Measurements from ENCODE around the gene GRIPAP1.
"Not testable (repeated sequence)": the region's sequence is repeated elsewhere in the genome, so short reads cannot be mapped to it uniquely, and the experiment has no call there.

GRIPAP1 gene

DNA sequence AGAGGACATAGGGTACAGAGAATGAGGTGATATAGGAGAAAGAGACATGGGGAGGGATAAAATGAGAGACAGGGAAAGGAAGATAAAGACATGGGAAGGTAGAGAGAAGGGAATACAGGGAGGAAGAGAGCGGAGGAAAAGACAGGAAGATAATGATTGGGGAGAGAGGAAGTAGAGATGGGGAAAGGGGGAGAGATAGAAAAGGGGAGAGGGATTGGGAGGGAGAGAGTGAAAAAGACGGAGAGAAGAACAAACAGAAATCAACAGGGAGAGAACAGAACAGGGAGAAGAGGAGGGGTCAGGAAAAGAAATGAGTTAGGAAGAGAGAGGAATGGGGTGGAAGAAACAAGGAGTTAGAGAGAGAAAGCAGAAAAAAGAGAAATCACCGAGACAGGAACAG is 4.6 kb downstream of the GRIPAP1 start:
- no peak for DNase-seq (ENCODE audit: low spot score)

DNA sequence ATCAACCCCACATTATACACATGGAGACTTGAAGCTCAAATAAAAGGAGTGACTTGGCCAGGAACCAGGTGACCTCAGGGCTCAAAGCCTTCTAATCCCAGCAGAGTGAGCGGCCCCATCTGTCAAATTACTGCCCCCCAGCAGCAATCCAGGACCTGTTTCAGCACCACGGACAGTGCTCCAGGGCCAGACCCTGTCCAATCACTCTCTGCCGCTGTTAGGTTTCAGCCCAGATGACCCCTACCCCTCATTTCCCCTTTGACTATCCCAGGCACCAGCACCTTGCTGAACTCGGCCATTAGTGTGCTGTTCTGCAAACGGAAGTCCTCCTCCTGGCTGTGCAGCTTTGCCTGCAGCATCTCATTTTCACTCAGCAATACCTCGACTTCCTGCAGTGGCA is 5.1 kb downstream of the GRIPAP1 start:
- DNase-seq (ENCODE audit: low spot score), result no peak

DNA sequence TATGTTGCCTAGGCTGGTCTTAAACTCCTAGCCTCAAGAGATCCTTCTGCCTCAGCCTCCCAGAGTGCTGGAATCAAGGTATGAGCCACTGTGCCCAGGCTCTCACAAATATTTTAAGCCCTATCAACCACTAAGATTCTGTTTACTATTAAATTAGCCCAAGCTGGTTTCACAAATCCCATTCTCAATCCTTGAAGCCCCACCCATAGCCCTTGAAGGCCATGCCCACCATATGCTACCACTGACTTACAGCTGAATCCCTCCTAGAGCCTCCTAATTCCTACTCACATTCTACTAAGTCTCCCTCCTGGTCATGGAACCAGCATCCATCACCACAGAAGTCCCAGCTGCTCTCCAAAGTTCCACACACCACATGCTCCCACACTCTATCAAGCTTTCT is 9.7 kb downstream of the GRIPAP1 start:
- no peak for DNase-seq (ENCODE audit: low spot score)

DNA sequence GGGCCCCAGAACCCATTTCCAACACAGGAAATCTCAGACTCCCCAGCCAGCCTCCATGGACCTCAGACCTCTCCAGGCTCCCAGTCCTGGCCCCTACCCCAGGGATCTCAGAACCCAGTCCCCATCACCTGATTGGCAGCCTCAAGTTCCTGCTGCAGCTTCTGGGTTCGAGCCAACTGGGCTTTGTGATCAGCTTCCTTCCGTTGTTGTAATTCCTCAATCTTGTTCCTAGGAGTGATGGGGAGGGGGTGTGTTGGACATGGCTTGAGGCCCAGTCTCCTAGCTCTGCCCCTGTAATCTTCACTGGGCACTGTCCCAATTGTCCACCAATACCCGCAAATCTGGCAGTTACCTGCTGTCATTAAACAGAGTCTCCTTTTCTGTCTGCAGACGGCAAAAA is 12.6 kb downstream of the GRIPAP1 start:
- no peak for DNase-seq (ENCODE audit: low spot score)

DNA sequence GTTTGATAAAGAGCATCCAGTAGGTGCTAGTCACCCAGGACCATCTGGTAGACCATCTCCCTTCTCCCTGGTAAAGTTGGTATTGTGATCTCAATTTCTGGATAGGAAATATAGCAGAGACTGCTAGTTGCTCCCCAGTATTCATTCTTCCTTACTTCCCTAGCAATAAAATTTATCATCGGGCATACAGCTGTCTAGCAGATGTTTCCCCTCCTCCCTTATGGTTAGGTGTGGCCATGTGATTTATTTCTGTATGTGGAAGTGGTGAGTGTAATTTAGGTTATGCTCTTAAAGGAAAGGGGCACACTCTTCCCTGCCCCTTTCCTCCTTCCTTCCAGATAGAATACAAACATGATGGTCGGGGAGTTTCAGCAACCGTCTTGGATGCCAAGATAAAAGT is 18.2 kb downstream of the GRIPAP1 start:
- no peak for DNase-seq (ENCODE audit: low spot score)

DNA sequence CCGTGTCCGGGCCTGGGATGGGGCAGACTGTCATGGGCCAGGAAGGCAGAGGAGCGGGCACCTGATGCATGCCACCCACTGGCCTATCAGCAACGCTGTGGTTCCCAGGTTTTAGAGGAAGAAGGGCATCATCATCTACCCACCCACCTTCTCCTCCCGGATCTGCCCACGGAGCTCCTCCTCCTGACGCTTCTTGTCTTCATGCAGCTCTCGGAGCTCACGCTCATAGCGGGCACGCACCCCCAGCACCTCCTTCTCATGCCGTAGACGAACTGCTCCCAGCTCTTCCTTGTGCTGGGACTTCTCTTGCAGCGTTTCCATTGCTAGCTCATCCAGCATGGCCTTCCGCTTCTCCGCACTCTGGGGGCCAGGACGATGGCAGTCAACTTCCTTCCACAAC is 19.0 kb downstream of the GRIPAP1 start:
- no peak for DNase-seq (ENCODE audit: low spot score)

DNA sequence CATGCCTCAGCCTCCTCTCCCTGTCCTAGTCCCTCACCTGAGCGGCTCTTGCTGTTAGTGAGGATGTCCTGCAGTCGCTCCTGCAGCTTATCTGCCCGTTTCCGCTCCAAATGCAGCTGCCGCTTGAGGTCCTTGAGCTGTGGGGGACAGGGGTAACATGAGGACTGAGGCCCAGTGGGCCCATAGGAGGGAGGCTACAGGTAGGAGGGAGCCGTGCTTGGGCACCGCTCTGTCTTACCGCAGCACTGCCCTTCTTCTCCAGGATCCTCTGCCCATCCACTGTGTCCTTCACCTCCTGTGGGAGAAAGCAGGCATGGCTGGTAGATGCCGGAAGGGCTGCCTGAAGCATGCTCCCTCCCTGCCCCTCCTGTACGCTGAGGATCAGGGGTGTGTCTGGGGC is 20.9 kb downstream of the GRIPAP1 start:
- no peak for DNase-seq (ENCODE audit: low spot score)

DNA sequence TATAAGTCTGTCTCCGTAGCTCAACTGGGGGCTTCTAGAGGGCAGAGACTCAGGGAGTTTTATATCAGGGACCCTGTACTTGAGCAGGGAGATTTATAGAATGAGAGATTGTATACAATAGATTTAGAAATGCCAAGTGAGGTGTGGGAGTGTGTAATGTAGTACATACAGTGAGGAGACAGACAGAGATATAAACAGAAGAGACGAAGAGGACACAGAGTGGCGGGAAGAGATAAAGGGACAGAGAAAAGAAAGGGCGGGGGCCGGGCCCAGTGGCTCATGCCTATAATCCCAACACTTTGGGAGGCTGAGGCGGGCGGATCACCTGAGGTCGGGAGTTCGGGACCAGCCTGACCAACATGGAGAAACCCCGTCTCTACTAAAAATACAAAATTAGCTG is 21.7 kb downstream of the GRIPAP1 start:
- not testable (repeated sequence) for DNase-seq (ENCODE audit: low spot score)

DNA sequence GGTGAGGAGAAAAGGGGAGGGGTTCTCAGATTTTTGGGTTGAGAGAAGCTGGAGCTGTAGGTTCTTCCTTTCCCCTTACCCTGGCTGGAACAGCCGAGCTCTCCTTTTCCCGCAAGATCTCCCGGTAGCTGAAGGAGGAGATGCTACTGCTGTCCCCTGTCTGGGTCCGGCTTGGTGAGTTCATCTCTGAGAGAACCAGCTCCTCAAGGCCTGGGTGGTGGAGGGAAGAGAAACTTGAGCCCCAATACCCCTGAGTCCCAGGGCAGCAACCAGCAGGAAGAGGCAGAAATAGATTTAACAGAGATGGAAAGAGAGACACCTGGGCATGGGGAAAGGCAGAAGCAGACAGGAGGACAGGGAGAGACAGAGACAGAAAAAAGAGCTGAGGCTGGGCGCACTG is 23.8 kb downstream of the GRIPAP1 start:
- DNase-seq (ENCODE audit: low spot score), result no peak

DNA sequence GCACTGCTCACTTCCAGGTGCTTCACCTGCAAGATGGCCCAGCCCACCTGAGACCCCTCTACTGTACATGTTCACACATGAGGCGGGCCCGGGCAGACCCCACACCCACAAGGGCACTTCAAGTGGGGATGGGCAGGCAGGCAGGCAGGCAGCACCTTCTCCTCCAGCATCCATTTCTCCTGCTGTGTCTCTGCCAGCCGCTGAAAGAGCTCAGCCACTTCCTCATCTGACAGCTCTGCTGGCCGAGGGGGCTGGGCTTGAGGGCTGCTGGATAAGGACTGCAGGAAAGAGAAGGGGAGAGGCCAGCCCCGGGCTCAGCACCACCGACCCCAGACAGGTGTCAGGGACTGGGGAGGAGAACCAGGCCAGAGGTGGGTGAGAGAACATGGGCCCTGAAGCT is 26.0 kb downstream of the GRIPAP1 start:
- no peak for DNase-seq (ENCODE audit: low spot score)

DNA sequence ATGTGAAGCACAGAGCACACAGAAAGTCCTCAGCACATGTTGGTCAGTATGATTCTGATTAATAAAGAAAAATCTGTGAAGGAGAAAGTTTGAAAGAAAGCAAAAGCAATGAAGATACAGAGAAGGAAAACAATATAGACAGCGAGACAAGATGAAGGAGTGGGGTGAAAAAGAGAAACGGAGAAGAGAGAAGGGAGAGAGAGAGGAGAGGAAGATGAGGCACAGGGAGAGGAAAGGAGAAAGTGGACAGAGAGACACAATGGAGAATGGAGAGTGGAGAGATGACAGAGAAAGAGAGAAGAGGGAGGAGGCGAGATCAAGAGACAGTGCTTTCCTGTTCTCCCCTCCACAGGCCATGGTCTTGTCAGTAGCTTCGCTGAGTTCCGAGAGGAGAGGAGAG is 26.5 kb downstream of the GRIPAP1 start:
- no peak for DNase-seq (ENCODE audit: low spot score)

DNA sequence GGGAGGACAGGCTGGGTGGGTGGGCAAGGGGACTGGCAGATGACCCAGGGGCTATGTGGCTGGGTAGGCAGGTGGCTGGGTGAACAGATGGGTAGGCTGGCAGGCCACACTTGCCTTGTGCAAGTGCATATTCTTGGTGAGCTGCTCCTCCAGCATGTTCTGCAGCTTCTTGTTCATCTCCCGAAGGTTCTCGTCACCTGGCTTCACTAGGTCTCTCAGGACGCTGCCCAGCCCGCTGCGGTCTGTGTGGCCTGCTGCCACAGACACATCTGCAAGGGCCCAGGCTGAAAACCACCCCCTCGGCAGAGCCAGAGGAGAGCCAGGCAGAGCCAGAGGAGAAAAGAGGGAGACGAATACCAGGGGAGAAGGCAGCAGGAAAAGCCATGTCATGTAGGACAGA is 27.0 kb downstream of the GRIPAP1 start:
- DNase-seq (ENCODE audit: low spot score), result no peak

DNA sequence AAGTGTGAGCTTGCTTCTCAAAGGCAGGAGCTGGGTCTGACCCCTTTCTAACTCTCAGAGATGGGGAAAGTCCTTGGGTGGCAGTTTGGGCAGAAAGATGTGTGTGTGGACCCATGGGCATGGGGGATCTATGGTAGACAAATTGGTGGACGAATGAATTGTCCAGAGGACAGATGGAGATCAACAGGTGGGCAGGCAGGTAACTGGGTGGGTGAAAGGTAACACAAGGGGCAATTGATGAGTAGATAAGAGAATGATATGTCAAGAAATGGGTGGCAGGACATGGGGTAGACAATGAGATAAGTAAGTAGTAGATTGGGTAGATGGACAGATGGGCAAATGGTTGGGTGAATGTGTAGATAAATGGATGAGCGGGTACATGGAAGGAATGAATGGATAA is 27.5 kb downstream of the GRIPAP1 start:
- no peak for DNase-seq (ENCODE audit: low spot score)

DNA sequence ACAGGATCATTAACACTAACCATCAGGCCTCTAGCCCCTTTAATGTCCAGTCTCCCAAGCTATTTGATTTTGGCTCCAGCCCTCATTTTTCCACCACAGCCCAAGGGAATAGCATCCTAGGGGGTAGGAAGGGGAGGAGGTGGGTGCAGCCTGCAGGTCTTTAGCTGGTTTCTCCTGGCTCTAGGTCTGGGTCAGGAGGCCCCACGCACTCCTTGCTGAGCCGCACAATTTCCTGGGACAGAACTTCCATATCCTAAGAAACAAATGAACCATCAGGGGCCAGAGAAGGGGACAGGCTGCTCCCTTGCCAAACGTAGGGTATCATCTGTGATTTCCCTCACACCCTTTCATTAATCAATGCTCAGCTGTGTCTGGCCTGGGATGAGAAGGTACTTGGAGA is 28.0 kb downstream of the GRIPAP1 start:
- no peak for DNase-seq (ENCODE audit: low spot score)

DNA sequence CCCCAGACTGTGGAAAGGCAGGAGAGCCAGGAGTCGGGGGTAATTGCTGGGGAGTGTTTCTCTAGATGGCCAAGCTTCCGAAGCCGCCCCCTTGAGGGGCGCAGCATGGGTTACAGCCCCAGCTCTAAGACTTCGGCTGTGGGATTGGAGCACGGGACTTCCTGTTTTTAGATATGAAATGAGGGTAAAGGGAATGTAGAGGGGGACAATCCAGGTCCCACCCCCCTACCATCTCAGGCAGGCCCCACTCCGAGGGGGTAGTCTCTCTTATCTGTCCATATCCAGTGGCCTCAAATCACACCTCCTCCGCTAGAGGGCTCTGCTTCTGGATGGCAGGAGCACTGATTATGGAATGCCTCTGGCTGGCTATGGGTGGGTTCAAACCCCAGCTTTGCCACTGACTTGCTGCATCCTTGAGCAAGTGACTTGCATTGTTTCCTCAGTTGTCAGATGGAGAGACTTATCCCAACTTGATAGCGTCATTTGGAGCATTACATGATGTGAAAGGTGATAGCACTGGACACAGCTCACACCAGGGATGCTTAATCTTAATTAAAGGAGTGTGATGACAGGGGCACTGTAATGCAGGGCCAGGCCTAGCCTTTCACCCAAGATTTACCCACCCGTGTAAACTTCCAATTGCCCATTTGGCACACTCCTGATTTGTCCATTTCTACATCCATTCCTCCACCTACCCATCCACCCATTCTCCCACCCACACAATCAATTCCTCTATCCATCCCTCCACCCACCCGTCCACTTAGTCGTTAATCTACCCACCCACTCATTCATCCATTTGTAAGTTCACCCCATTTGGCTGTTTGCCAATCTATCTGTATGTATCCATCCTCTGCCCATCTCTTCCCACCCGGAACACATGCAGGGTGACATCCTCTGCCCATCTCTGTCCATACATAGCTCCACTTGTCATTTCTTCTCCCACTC is 29.6 kb downstream of the GRIPAP1 start:
- DNase-seq (ENCODE audit: low spot score), result no peak

DNA sequence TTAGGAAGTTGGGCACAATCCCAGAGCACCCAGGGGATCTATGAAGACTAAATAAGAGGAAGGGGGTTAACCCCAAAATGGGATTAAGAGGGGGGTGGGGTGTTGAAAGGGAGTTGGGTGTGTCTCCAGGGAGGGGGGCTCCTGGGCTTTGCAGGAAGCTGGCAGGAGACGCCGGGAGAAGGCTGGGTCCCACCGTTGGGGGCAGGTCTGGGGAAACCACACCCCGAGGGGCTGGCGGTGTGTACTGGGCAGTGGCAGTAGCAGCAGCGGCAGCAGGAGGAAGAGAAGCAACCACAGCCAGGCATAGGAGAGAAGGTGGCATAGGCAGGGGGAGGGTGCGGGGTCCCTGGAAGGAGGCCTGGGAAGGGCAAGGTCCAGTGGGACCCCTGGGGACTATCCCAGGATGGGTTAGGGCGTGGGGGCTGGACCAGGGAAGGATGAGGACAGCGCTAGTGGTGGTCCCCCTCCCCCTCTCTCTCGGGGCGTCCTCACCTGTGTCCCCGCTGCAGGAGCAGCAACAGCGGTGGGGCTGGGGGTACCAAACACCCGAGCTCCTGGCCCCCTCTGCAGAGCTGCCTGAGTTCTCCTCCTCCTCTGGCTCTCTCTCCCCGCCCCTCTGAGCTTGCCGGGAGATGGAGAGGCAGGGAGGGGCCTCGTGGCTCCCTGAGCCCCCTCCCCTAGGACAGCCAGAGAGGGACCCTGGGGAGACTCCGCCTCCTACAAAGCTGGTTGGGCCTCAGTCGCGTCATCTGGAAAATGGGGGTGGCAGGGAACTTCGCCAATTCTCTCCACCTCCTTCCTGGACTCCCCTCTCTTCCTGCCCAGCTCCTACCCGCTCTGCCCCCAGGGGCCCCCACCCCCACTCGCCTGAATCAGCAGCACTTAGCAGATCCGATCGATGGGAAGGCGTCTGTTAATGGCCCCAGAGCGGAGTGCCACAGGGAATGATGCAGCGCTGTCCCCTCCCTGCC is 30.5 kb downstream of the GRIPAP1 start, which contains the start of gene KCND1:
TSS of gene KCND1 (minus strand) at position 596 of the 971 bp plus-strand sequence. CDS start 1,573 bp downstream, outside the sequence.
- no peak for DNase-seq (ENCODE audit: low spot score)

DNA sequence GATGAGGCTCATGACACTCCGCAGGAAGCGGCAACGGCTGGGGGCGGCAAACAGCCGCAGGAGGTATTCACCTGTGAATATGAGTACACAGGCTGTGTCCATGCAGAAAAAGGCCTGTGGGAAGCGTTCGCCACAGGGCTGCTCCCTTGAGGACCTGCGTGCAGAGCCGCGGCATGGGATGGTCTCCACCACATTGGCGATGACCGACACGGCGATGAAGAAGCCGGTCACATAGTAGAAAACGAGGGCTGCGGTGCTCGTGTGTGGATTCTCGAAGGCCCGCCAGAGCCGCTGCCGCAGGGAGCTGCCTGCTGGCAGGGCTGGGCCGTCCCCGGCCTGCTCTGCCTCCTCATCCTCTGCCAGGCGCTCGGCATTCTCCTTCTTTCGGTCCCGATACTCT is 32.6 kb downstream of the GRIPAP1 start:
- no peak for DNase-seq (ENCODE audit: low spot score)

DNA sequence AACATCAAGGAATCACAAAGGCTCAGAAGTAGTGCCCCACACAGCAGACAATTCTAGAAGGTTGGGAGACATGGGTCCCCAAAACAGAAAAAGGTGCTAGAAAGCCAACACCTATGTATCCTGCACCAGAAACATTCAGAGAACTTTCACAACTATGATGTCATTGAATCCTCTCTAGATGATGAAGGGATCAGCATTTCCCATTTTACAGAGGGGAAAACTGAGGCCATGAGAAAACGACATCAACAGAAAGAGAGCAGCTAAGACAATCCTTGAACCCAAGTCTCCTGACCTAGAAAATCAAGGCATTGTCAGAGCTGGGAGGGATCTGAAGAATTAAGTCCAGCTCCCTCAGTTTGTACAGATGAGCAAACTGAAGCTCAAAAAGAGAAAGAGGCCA is 33.7 kb downstream of the GRIPAP1 start:
- DNase-seq (ENCODE audit: low spot score), result no peak

DNA sequence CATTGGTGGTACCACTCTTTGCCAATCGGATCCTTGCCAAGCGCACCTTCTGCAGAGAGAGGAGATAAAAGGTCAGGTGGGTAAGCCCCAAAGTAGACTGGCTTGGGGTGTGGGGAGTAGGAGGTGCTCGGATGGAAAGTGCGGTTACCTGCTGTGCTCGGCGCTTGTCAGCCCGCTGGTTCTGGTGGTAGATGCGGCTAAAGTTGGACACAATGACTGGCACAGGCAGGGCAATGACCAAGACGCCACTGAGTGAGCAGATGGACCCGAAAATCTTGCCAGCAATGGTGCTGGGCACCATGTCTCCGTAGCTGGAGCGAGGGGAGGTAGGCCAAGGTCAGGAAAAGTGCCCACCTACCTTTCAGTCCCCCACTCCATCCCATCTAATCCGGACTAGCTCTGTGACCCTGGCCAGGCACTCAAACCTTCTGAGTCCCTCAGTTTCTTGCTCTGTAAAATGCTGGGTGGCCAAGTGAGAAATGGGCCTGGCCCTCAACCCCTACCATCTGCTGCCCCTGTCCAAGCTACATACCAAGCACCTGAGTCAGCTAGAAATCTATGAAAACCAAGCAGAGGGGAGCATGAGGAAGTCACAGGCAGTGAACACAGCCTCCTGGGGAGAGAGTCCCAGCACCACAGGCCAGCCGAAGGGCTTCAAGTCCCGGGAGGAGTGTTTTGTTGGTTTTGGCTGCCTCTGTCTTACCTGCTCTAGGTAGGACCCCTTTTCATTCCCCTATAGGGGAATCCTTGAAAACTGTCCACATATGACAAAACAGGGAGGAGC is 35.1 kb downstream of the GRIPAP1 start:
- no peak for DNase-seq (ENCODE audit: low spot score)

DNA sequence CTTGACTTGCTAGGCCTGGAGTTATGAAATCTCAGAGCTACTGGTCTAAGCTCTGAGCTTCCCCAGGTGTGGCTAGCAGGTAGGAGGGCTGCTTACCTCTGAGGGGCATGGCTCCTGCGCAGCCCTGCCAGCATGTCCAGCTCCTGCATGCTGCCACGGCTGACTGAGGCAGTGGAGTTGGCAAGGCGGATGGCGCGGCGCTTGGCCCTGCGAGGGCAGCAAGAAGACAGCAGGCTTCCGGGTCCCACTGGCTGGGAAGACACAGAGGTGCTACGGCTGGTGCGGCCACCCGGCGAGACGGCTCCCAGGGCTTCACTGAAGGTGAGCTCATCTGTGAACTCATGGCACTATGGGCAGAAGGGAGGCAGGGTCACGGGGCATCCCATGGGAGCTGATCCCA is 36.1 kb downstream of the GRIPAP1 start:
- DNase-seq (ENCODE audit: low spot score), result no peak

DNA sequence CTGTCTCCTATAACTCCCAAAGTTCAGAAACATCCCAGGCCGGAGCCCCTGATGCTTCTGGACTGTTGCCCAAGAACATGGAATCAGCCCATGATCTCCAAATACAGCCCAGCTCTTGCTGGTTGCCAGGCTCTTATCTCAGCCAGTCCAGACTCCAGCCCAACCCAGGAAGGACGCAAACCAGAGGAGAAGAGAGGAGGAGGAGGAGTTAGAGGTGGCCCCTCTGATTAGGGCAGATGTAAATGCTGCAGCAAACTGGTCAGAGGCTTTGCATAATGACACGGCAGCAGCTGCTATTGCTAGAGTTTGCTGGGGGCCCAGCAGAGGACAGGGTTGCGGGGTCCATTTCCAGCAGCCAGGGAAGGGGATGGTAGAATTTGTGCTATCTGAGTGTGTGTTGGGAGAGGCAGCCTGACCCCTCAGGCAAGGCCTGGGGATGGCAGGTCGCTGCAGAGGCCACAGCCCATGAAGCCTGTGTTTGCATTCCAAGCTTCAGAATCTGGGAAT is 40.4 kb downstream of the GRIPAP1 start:
- no peak for DNase-seq (ENCODE audit: low spot score)

DNA sequence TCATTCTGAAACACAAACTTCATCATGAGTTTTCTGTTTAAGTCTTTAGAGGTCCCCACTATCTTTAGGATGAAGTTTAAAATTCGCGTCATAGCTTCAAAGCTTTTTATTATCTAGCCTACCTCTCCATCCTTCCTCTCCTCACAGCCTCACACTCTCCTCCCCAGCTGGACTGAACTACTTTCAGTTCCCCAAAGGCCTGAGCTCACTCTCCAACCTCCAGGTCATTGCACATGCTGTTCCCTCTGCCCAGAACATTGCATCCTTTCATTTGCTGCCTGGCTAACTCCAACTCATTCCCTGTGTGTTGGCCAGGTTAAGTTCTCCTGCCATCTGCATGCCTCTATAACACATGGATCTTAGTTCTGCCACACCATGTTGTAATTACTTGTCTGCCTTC is 41.8 kb downstream of the GRIPAP1 start:
- DNase-seq (ENCODE audit: low spot score), result no peak

Measured in LoVo (cell line).